ENCODE measurements around the gene CCDC112. TPM values are rescaled to one million over a fixed set of nuclear protein-coding genes. Genes with fewer than 3 reads are reported as not detected.

Gene CCDC112
- total and polyA plus RNA-seq, 2 of the 13 experiments (the other 11 are each of a cell fraction or from before 2014, with no cell fraction given) = 1.1 to 2.8 TPM

DNA sequence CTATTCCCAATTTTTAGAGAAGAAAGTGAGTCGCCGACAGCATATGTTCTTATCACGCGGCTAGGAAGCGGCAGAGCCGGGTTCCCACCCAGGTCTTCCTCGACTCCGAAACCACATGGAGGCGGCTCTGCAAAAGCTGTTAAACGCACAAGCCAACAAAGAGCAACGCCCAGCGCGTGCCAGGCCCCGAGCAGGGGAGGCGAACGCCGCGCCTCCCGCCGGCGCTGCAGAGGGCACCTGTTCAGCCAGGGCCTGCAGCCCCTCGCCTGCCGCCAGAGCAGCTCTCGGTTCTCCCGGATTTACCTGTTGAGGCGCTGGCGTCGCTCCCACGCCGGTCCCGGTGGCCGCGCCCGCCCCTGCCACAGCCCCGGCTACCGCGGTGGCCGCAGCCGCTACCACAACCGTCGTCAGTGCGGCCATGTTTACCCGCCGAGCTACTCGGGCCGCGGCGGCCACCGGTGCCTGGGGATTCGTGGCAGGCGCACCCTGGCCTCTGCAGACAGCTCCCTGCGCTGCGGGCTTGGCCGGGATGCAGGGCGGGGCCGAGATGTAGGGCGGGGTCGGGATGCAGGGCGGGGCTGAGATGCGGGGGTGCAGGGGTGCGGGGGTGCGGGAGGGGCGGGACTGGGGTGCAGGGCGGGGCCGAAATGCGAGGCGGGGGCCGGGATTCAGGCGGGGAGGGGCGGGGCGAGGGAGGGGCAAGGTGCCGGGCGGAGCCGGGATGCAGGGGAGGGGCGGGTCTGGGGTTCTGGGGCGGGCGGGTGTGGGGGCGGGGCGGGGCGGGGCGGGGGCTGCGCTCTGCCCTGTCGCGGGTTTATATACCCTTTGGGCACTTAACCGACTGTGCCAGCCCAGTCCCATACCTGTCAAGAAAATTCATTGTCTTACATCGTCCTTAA lies at the start of gene CCDC112 (continued):
- TF ChIP-seq, protein P1, sequence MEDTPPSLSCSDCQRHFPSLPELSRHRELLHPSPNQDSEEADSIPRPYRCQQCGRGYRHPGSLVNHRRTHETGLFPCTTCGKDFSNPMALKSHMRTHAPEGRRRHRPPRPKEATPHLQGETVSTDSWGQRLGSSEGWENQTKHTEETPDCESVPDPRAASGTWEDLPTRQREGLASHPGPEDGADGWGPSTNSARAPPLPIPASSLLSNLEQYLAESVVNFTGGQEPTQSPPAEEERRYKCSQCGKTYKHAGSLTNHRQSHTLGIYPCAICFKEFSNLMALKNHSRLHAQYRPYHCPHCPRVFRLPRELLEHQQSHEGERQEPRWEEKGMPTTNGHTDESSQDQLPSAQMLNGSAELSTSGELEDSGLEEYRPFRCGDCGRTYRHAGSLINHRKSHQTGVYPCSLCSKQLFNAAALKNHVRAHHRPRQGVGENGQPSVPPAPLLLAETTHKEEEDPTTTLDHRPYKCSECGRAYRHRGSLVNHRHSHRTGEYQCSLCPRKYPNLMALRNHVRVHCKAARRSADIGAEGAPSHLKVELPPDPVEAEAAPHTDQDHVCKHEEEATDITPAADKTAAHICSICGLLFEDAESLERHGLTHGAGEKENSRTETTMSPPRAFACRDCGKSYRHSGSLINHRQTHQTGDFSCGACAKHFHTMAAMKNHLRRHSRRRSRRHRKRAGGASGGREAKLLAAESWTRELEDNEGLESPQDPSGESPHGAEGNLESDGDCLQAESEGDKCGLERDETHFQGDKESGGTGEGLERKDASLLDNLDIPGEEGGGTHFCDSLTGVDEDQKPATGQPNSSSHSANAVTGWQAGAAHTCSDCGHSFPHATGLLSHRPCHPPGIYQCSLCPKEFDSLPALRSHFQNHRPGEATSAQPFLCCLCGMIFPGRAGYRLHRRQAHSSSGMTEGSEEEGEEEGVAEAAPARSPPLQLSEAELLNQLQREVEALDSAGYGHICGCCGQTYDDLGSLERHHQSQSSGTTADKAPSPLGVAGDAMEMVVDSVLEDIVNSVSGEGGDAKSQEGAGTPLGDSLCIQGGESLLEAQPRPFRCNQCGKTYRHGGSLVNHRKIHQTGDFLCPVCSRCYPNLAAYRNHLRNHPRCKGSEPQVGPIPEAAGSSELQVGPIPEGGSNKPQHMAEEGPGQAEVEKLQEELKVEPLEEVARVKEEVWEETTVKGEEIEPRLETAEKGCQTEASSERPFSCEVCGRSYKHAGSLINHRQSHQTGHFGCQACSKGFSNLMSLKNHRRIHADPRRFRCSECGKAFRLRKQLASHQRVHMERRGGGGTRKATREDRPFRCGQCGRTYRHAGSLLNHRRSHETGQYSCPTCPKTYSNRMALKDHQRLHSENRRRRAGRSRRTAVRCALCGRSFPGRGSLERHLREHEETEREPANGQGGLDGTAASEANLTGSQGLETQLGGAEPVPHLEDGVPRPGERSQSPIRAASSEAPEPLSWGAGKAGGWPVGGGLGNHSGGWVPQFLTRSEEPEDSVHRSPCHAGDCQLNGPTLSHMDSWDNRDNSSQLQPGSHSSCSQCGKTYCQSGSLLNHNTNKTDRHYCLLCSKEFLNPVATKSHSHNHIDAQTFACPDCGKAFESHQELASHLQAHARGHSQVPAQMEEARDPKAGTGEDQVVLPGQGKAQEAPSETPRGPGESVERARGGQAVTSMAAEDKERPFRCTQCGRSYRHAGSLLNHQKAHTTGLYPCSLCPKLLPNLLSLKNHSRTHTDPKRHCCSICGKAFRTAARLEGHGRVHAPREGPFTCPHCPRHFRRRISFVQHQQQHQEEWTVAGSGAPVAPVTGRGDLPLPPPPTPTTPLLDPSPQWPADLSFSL (CRISPR knock-in tag; IDR thresholded peaks at IDR 0.05) = no peak
- no peak for TF ChIP-seq TBP (CRISPR knock-in tag; IDR thresholded peaks at IDR 0.05)
- no peak for TF ChIP-seq MATR3 (CRISPR knock-in tag; IDR thresholded peaks at IDR 0.05)
- no peak for TF ChIP-seq NFYB (CRISPR knock-in tag; IDR thresholded peaks at IDR 0.05)
- TF ChIP-seq RAD21 (CRISPR knock-in tag; IDR thresholded peaks at IDR 0.05) = no peak; the same call in 1 of the 2 replicates
- no peak for TF ChIP-seq ZNF629 (CRISPR knock-in tag; conservative IDR thresholded peaks at IDR 0.05)
- no peak for TF ChIP-seq ZBTB20 (CRISPR knock-in tag; IDR thresholded peaks at IDR 0.05; ENCODE audit: borderline replicate concordance, low read depth)
- TF ChIP-seq, protein P2, sequence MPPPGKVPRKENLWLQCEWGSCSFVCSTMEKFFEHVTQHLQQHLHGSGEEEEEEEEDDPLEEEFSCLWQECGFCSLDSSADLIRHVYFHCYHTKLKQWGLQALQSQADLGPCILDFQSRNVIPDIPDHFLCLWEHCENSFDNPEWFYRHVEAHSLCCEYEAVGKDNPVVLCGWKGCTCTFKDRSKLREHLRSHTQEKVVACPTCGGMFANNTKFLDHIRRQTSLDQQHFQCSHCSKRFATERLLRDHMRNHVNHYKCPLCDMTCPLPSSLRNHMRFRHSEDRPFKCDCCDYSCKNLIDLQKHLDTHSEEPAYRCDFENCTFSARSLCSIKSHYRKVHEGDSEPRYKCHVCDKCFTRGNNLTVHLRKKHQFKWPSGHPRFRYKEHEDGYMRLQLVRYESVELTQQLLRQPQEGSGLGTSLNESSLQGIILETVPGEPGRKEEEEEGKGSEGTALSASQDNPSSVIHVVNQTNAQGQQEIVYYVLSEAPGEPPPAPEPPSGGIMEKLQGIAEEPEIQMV (CRISPR knock-in tag; IDR thresholded peaks at IDR 0.05; ENCODE audit: low read depth) = no peak
- TF ChIP-seq, protein P3, sequence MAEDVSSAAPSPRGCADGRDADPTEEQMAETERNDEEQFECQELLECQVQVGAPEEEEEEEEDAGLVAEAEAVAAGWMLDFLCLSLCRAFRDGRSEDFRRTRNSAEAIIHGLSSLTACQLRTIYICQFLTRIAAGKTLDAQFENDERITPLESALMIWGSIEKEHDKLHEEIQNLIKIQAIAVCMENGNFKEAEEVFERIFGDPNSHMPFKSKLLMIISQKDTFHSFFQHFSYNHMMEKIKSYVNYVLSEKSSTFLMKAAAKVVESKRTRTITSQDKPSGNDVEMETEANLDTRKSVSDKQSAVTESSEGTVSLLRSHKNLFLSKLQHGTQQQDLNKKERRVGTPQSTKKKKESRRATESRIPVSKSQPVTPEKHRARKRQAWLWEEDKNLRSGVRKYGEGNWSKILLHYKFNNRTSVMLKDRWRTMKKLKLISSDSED (CRISPR knock-in tag; IDR thresholded peaks at IDR 0.05) = no peak
- TF ChIP-seq SAP130 (CRISPR knock-in tag; IDR thresholded peaks at IDR 0.05; ENCODE audit: low read depth) = peak; percentile 53
- no peak for TF ChIP-seq ZNF234 (CRISPR knock-in tag; conservative IDR thresholded peaks at IDR 0.05)
- TF ChIP-seq, protein P4, sequence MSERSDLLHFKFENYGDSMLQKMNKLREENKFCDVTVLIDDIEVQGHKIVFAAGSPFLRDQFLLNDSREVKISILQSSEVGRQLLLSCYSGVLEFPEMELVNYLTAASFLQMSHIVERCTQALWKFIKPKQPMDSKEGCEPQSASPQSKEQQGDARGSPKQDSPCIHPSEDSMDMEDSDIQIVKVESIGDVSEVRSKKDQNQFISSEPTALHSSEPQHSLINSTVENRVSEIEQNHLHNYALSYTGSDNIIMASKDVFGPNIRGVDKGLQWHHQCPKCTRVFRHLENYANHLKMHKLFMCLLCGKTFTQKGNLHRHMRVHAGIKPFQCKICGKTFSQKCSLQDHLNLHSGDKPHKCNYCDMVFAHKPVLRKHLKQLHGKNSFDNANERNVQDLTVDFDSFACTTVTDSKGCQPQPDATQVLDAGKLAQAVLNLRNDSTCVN (CRISPR knock-in tag; IDR thresholded peaks at IDR 0.05; ENCODE audit: borderline replicate concordance) = no peak
- TF ChIP-seq RCOR2 (CRISPR knock-in tag; IDR thresholded peaks at IDR 0.05) = no peak
- no peak for TF ChIP-seq ARNT (IDR thresholded peaks at IDR 0.05)
- TF ChIP-seq AGO2 (optimal IDR thresholded peaks at IDR 0.05; ENCODE audit: low read depth, low read length) = no peak
- TF ChIP-seq SMYD3 (CRISPR knock-in tag; IDR thresholded peaks at IDR 0.05) = no peak; the same call in 1 of the 2 replicates
- no peak for TF ChIP-seq ZNF432 (CRISPR knock-in tag; IDR thresholded peaks at IDR 0.05; ENCODE audit: borderline replicate concordance)
- TF ChIP-seq HNRNPLL (IDR thresholded peaks at IDR 0.05; ENCODE audit: low read depth, low read length, poor library complexity, severe bottlenecking) = peak; percentile 53
- no peak for TF ChIP-seq EZH2 (conservative IDR thresholded peaks at IDR 0.05; ENCODE audit: low read depth, low read length)
- no peak for TF ChIP-seq TRIM24 (CRISPR knock-in tag; IDR thresholded peaks at IDR 0.05)
